Keratinocyte (primary cell): ENCODE data around the gene PTOV1. TPM values are rescaled to one million over a fixed set of nuclear protein-coding genes. Genes with fewer than 3 reads are reported as not detected.

Experiments
- DNase-seq: peaks from one replicate; pipeline ENCODE4 v3.0.0-alpha.2; 2011; ENCODE audit warnings: low read depth, missing footprints, low spot score
- FAIRE-seq: peaks from 2 replicates; lab custom pipeline; 2011; peaks lifted over from hg19 to GRCh38; lab: Jason Lieb, UNC
- H2AFZ ChIP-seq: 2 replicates; pipeline ENCODE4 v1.6.0; 2012; ENCODE audit warnings: low read length, control low read depth, inconsistent platforms; ENCODE audit not compliant: control insufficient read depth
- H3K27ac ChIP-seq: 2 replicates; pipeline ENCODE4 v1.5.1; 2011; ENCODE audit warnings: low read length; ENCODE audit not compliant: control insufficient read depth, insufficient read depth
- H3K27me3 ChIP-seq: 3 replicates; pipeline ENCODE4 v1.6.0; 2011; ENCODE audit warnings: low read length; ENCODE audit not compliant: control insufficient read depth, insufficient read depth; ENCODE audit errors: extremely low read depth
- H3K36me3 ChIP-seq, 2 experiments: 2 replicates in 1 of 2; 3 replicates in 1 of 2; pipeline ENCODE4 v1.5.1; 2011; ENCODE audit warnings: low read length in 2 of 2, mild to moderate bottlenecking in 1 of 2; ENCODE audit not compliant: control insufficient read depth in 2 of 2, insufficient read depth in 2 of 2; ENCODE audit errors: extremely low read depth in 1 of 2
- H3K4me1 ChIP-seq: 3 replicates; pipeline ENCODE4 v1.5.1; 2011; ENCODE audit warnings: low read length; ENCODE audit not compliant: control insufficient read depth, insufficient read depth; ENCODE audit errors: extremely low read depth
- H3K4me2 ChIP-seq: 3 replicates; pipeline ENCODE4 v1.6.0; 2011; ENCODE audit warnings: low read depth, low read length; ENCODE audit not compliant: control insufficient read depth, insufficient read depth; ENCODE audit errors: extremely low read depth
- H3K4me3 ChIP-seq, 3 experiments: fragments of 200-600 bp in 1 of 3; sonication (generic) in 1 of 3; 2 replicates in 2 of 3; 3 replicates in 1 of 3; pipeline ENCODE4 v1.5.1; 2011 to 2016; ENCODE audit warnings: low read length in 3 of 3, mild to moderate bottlenecking in 3 of 3, control low read depth in 2 of 3, inconsistent platforms in 1 of 3, low read depth in 1 of 3, mixed read lengths in 1 of 3, mixed run types in 1 of 3, moderate library complexity in 1 of 3; ENCODE audit not compliant: control insufficient read depth in 2 of 3, insufficient read depth in 2 of 3; ENCODE audit errors: extremely low read depth in 1 of 3
- H3K79me2 ChIP-seq: 2 replicates; pipeline ENCODE4 v1.6.0; 2012; ENCODE audit warnings: low read length; ENCODE audit not compliant: control insufficient read depth, insufficient read depth
- H3K9ac ChIP-seq: 3 replicates; pipeline ENCODE4 v1.6.0; 2011; ENCODE audit warnings: low read length; ENCODE audit not compliant: control insufficient read depth, insufficient read depth; ENCODE audit errors: extremely low read depth
- H3K9me1 ChIP-seq: 3 replicates; pipeline ENCODE4 v1.6.0; 2011; ENCODE audit warnings: low read length; ENCODE audit not compliant: control insufficient read depth, insufficient read depth; ENCODE audit errors: extremely low read depth
- H3K9me3 ChIP-seq: 2 replicates; pipeline ENCODE4 v1.5.1; 2012; ENCODE audit warnings: low read depth, low read length; ENCODE audit not compliant: control insufficient read depth
- H4K20me1 ChIP-seq: 3 replicates; pipeline ENCODE4 v1.6.0; 2011; ENCODE audit warnings: low read length; ENCODE audit not compliant: control insufficient read depth, insufficient read depth; ENCODE audit errors: extremely low read depth
- EZH2 ChIP-seq: IDR thresholded peaks from one replicate; pipeline ENCODE4 v1.6.1; 2012; ENCODE audit warnings: inconsistent platforms, mild to moderate bottlenecking, low read length, moderate library complexity
- dilution Hi-C: fragments of 300-500 bp; cut with MboI; formaldehyde crosslinking; loops from one replicate; pipeline ENCODE4 v1.7.0; 2020; ENCODE audit warnings: low sequenced_read_pairs; ENCODE audit not compliant: extremely low pct_ligation_motif_present
- polyA plus RNA-seq, 5 experiments: library from polyadenylated mRNA; depleted of rRNA in 3 of 5; stranded (reverse) in 3 of 5; stranded (forward) in 1 of 5; unstranded in 1 of 5; fragments of >200 nt; gene quantifications; 1 replicate in 1 of 5; 2 replicates in 3 of 5; 3 replicates in 1 of 5; pipeline versions ENCODE4 v1.2.1 to v1.2.3, GENCODE V29; 2011 to 2012; ENCODE audit warnings: missing spikeins in 2 of 5, low read depth in 1 of 5, low replicate concordance in 1 of 5
- TF ChIP-seq, protein P1 (sequence below), 3 experiments: IDR thresholded peaks in 1 of 3; conservative IDR thresholded peaks in 1 of 3; optimal IDR thresholded peaks in 1 of 3; 2 replicates in 2 of 3; 3 replicates in 1 of 3; pipeline versions ENCODE3 to v1.5.1; 2011; ENCODE audit warnings: low read length in 3 of 3, mild to moderate bottlenecking in 3 of 3, moderate library complexity in 2 of 3, control low read depth in 1 of 3, inconsistent platforms in 1 of 3; ENCODE audit not compliant: insufficient read depth in 2 of 3; ENCODE audit errors: extremely low read depth in 1 of 3

Gene PTOV1
- polyA plus RNA-seq, 1 donor (not counting 4 experiments of a cell fraction or from before 2014, with no cell fraction given), result 22.9 TPM

- Histone ChIP-seq H3K36me3 (peaks cover 10 to 26% of the 10 kb centered on the region in 2 experiments), H3K79me2 (peaks cover 21% of the 10 kb centered on the region)
These were observed 26.3 kb upstream of the PTOV1 start for GRCh38 chr19:49824662-49825061.

GRCh38 chr19:49827034-49827433, 23.9 kb upstream of the PTOV1 start:
- Histone ChIP-seq H3K4me2 (no peak overlapping the region), H3K4me3 (no peak overlapping the region), H3K27me3 (no peaks in the 10 kb centered on the region), H4K20me1 (no peaks in the 10 kb centered on the region), H3K27ac (no peak overlapping the region), H3K79me2 (peaks cover 11% of the 10 kb centered on the region), H3K9me1 (no peaks in the 10 kb centered on the region), H3K36me3 (peaks cover 14 to 39% of the 10 kb centered on the region in 2 experiments), H3K9ac (no peak overlapping the region), H2AFZ (no peak overlapping the region), H3K9me3 (no peaks in the 10 kb centered on the region), H3K4me1 (no peaks in the 10 kb centered on the region)
- FAIRE-seq (no peak), DNase-seq (no peak)
- dilution Hi-C loops, result no loop called here
- TF ChIP-seq, protein P1, sequence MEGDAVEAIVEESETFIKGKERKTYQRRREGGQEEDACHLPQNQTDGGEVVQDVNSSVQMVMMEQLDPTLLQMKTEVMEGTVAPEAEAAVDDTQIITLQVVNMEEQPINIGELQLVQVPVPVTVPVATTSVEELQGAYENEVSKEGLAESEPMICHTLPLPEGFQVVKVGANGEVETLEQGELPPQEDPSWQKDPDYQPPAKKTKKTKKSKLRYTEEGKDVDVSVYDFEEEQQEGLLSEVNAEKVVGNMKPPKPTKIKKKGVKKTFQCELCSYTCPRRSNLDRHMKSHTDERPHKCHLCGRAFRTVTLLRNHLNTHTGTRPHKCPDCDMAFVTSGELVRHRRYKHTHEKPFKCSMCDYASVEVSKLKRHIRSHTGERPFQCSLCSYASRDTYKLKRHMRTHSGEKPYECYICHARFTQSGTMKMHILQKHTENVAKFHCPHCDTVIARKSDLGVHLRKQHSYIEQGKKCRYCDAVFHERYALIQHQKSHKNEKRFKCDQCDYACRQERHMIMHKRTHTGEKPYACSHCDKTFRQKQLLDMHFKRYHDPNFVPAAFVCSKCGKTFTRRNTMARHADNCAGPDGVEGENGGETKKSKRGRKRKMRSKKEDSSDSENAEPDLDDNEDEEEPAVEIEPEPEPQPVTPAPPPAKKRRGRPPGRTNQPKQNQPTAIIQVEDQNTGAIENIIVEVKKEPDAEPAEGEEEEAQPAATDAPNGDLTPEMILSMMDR (optimal IDR thresholded peaks at IDR 0.05 in 1 of 3, IDR thresholded peaks at IDR 0.05 in 1 of 3, conservative IDR thresholded peaks at IDR 0.05 in 1 of 3; ENCODE audit: extremely low read depth in 1 of 3, insufficient read depth in 2 of 3, low read length in 3 of 3), result no peak
- no peak for TF ChIP-seq EZH2

More at GRCh38 chr19:49824662-49825061, 26.3 kb upstream of the PTOV1 start:
- DNase-seq (no peak), FAIRE-seq (no peak)
- no peak for TF ChIP-seq EZH2
- TF ChIP-seq, protein P1 (optimal IDR thresholded peaks at IDR 0.05 in 1 of 3, IDR thresholded peaks at IDR 0.05 in 1 of 3, conservative IDR thresholded peaks at IDR 0.05 in 1 of 3; ENCODE audit: extremely low read depth in 1 of 3, insufficient read depth in 2 of 3, low read length in 3 of 3), result no peak
- H4K20me1 ChIP-seq, result no peaks in the 10 kb centered on the region
- no peak overlapping the region for H2AFZ ChIP-seq
- dilution Hi-C loops, result no loop called here
- no peak overlapping the region for H3K4me3 ChIP-seq
- H3K27ac ChIP-seq, result no peak overlapping the region
- H3K9me1 ChIP-seq, result no peaks in the 10 kb centered on the region
- no peaks in the 10 kb centered on the region for H3K27me3 ChIP-seq
- H3K4me1 ChIP-seq, result no peaks in the 10 kb centered on the region
- no peak overlapping the region for H3K4me2 ChIP-seq
- no peaks in the 10 kb centered on the region for H3K9me3 ChIP-seq
- no peak overlapping the region for H3K9ac ChIP-seq
